Fibroblast of lung (primary cell): ENCODE results near the gene CTNS. TPM values are rescaled to one million over a fixed set of nuclear protein-coding genes. Genes with fewer than 3 reads are reported as not detected.

Experiments used
- DNase-seq, 2 donors: peaks; one replicate each; pipeline versions ENCODE4 v3.0.0 to v3.0.0-alpha.2; 2010; ENCODE audit warnings: low read depth in 2 of 2
- H2AFZ ChIP-seq: 2 replicates; pipeline ENCODE4 v1.5.1; 2012; ENCODE audit warnings: low read length, control low read depth, inconsistent platforms
- H3K27ac ChIP-seq: 2 replicates; pipeline ENCODE4 v1.5.1; 2011; ENCODE audit warnings: low read length, control low read depth; ENCODE audit not compliant: insufficient read depth
- H3K27me3 ChIP-seq: 2 replicates; pipeline ENCODE4 v1.5.1; 2011; ENCODE audit warnings: mild to moderate bottlenecking, low read length; ENCODE audit not compliant: control insufficient read depth, insufficient read depth
- H3K36me3 ChIP-seq: 2 replicates; pipeline ENCODE4 v1.5.1; 2011; ENCODE audit warnings: low read length; ENCODE audit not compliant: control insufficient read depth, insufficient read depth
- H3K4me1 ChIP-seq: 2 replicates; pipeline ENCODE4 v1.5.1; 2011; ENCODE audit warnings: low read length; ENCODE audit not compliant: control insufficient read depth, insufficient read depth; ENCODE audit errors: extremely low read depth
- H3K4me2 ChIP-seq: 2 replicates; pipeline ENCODE4 v1.5.1; 2011; ENCODE audit warnings: low read length, control low read depth; ENCODE audit not compliant: insufficient read depth; ENCODE audit errors: extremely low read depth
- H3K4me3 ChIP-seq, 4 experiments: fragments of 200-600 bp in 1 of 4; sonication (generic) in 1 of 4; replicated peaks in 1 of 4; 2 replicates each; pipeline ENCODE4 v1.5.1; 2011 to 2016; ENCODE audit warnings: low read length in 4 of 4, low read depth in 3 of 4, mild to moderate bottlenecking in 3 of 4, control low read depth in 2 of 4, inconsistent platforms in 1 of 4, mixed read lengths in 1 of 4; ENCODE audit not compliant: insufficient read depth in 1 of 4; ENCODE audit errors: control extremely low read depth in 1 of 4
- H3K79me2 ChIP-seq: 2 replicates; pipeline ENCODE4 v1.5.1; 2012; ENCODE audit warnings: mild to moderate bottlenecking, low read length, inconsistent platforms; ENCODE audit not compliant: control insufficient read depth, insufficient read depth
- H3K9ac ChIP-seq: 2 replicates; pipeline ENCODE4 v1.5.1; 2011; ENCODE audit warnings: mild to moderate bottlenecking, low read length, control low read depth; ENCODE audit not compliant: insufficient read depth
- H3K9me3 ChIP-seq: 2 replicates; pipeline ENCODE4 v1.5.1; 2012; ENCODE audit warnings: low read depth, low read length; ENCODE audit not compliant: control insufficient read depth, insufficient read depth
- H4K20me1 ChIP-seq: 2 replicates; pipeline ENCODE4 v1.5.1; 2011; ENCODE audit warnings: low read length; ENCODE audit not compliant: control insufficient read depth, insufficient read depth; ENCODE audit errors: extremely low read depth
- CTCF ChIP-seq, 2 donors: IDR thresholded peaks in 1 of 2; conservative IDR thresholded peaks in 1 of 2; 1 replicate in 1 of 2; 2 replicates in 1 of 2; pipeline ENCODE4 v1.5.1; 2011 to 2012; ENCODE audit warnings: low read length in 2 of 2, control low read depth in 1 of 2, inconsistent platforms in 1 of 2, low read depth in 1 of 2, mild to moderate bottlenecking in 1 of 2
- EZH2 ChIP-seq: IDR thresholded peaks from 2 replicates; pipeline ENCODE4 v1.5.1; 2012; ENCODE audit warnings: low read length, control low read depth, mild to moderate bottlenecking; ENCODE audit errors: missing control alignments
- polyA plus RNA-seq, 2 donors: library from polyadenylated mRNA; depleted of rRNA in 1 of 2; stranded (reverse) in 1 of 2; unstranded in 1 of 2; fragments of >200 nt; gene quantifications; 2 replicates each; pipeline ENCODE4 v1.2.1, GENCODE V29; 2011 to 2012; ENCODE audit warnings: missing spikeins in 1 of 2
- total RNA-seq: library from RNA; depleted of rRNA; stranded (reverse); fragments of >200 nt; gene quantifications from 2 replicates; pipeline ENCODE4 v1.2.1, GENCODE V29; 2014

The CTNS gene
- total and polyA plus RNA-seq, 2 donors (not counting 1 experiment from before 2014, with no cell fraction given), result 9.6 to 19.2 TPM

GRCh38 chr17:3627769-3628167 lies 8.8 kb upstream of the CTNS start:
- H3K9ac ChIP-seq, result no peak overlapping the region
- H3K4me3 ChIP-seq, result no peak overlapping the region
- peaks cover 14% of the 10 kb centered on the region for H3K36me3 ChIP-seq

DNA sequence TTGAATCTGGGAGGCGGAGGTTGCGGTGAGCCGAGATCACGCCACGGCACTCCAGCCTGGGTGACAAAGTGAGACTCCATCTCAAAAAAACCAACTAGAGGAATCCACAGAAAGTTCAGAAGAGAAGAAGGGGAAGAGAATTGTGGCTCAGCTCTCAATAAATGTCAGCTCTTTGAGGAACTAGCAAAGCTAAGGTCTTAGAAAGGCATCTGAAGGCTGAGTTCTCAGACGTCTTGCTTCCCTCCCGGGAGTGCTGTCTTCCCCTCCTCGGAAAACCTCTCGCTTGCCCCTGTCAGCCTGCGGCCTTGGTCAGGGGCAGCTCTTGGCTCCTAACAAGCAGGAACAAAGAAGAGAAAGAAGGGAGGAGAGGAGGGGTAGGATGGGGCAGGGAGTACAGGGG lies 5.8 kb upstream of the CTNS start:
- H4K20me1 ChIP-seq, result no peaks in the 10 kb centered on the region
- H3K9ac ChIP-seq, result no peak overlapping the region
- H3K9me3 ChIP-seq, result no peaks in the 10 kb centered on the region
- no peak overlapping the region for H2AFZ ChIP-seq
- H3K4me2 ChIP-seq, result no peak overlapping the region
- no peak for DNase-seq
- H3K27ac ChIP-seq, result no peak overlapping the region
- H3K27me3 ChIP-seq, result no peaks in the 10 kb centered on the region
- no peaks in the 10 kb centered on the region for H3K4me1 ChIP-seq
- TF ChIP-seq EZH2 (no peak), CTCF (conservative IDR thresholded peaks at IDR 0.05 in 1 of 2, IDR thresholded peaks at IDR 0.05 in 1 of 2; ENCODE audit: low read depth in 1 of 2, low read length in 2 of 2) (no peak)
- H3K4me3 ChIP-seq, result no peak overlapping the region
- H3K36me3 ChIP-seq, result peaks cover 6% of the 10 kb centered on the region
- H3K79me2 ChIP-seq, result peaks cover 1% of the 10 kb centered on the region

More at GRCh38 chr17:3627769-3628167, 8.8 kb upstream of the CTNS start:
- Histone ChIP-seq H3K27ac (no peak overlapping the region), H3K79me2 (no peaks in the 10 kb centered on the region), H3K4me1 (no peaks in the 10 kb centered on the region), H3K27me3 (no peaks in the 10 kb centered on the region), H3K4me2 (no peak overlapping the region), H4K20me1 (no peaks in the 10 kb centered on the region), H3K9me3 (no peaks in the 10 kb centered on the region), H2AFZ (no peak overlapping the region)
- no peak for DNase-seq
- TF ChIP-seq CTCF (conservative IDR thresholded peaks at IDR 0.05 in 1 of 2, IDR thresholded peaks at IDR 0.05 in 1 of 2; ENCODE audit: low read depth in 1 of 2, low read length in 2 of 2) (no peak), EZH2 (no peak)

- Histone ChIP-seq H3K4me2 (no peak overlapping the region), H3K27me3 (no peaks in the 10 kb centered on the region), H3K27ac (no peak overlapping the region), H3K4me3 (no peak overlapping the region), H2AFZ (no peak overlapping the region), H3K79me2 (peaks cover 4% of the 10 kb centered on the region), H4K20me1 (no peaks in the 10 kb centered on the region), H3K9ac (no peak overlapping the region), H3K4me1 (no peaks in the 10 kb centered on the region), H3K36me3 (peaks cover 4% of the 10 kb centered on the region), H3K9me3 (no peaks in the 10 kb centered on the region)
- no peak for TF ChIP-seq CTCF (conservative IDR thresholded peaks at IDR 0.05 in 1 of 2, IDR thresholded peaks at IDR 0.05 in 1 of 2; ENCODE audit: low read depth in 1 of 2, low read length in 2 of 2)
- TF ChIP-seq EZH2, result no peak
- DNase-seq, result no peak
Measured at GRCh38 chr17:3632287-3632686, 4.3 kb upstream of the CTNS start.
